H1 (cell line): ENCODE measurements around the gene MACROD2. TPM values are rescaled to one million over a fixed set of nuclear protein-coding genes. Genes with fewer than 3 reads are reported as not detected.

Experiments used
- CTCF ChIA-PET: fragments of 300-600 bp; sonication (Branson Sonifier 250); formaldehyde crosslinking; loops from one replicate; lab custom pipeline; 2021; ENCODE audit not compliant: partially characterized antibody; lab: Charles Lee
- POLR2A ChIA-PET: fragments of 300-600 bp; sonication (Branson Sonifier 250); formaldehyde crosslinking; loops from one replicate; lab custom pipeline; 2021; ENCODE audit warnings: inconsistent platforms; ENCODE audit not compliant: partially characterized antibody; lab: Charles Lee
- DNase-seq, 2 experiments: peaks; one replicate each; pipeline versions ENCODE4 v3.0.0 to v3.0.0-alpha.2; 2010 to 2022; ENCODE audit warnings: low spot score in 2 of 2, low read depth in 1 of 2, mixed read lengths in 1 of 2
- FAIRE-seq: peaks from 2 replicates; lab custom pipeline; 2011; peaks lifted over from hg19 to GRCh38; lab: Jason Lieb, UNC
- H2AFZ ChIP-seq: 2 replicates; pipeline ENCODE4 v1.8.1; 2012; ENCODE audit warnings: low read length, inconsistent platforms
- H2AK5ac ChIP-seq: 2 replicates; pipeline ENCODE4 v1.6.1; 2013; ENCODE audit warnings: low read depth, low read length
- H2BK120ac ChIP-seq: replicated peaks from 2 replicates; pipeline ENCODE3; 2013; ENCODE audit warnings: low read depth, low read length, inconsistent platforms
- H2BK12ac ChIP-seq: 2 replicates; pipeline ENCODE4 v1.6.1; 2013; ENCODE audit warnings: low read depth, low read length
- H2BK15ac ChIP-seq: 2 replicates; pipeline ENCODE4 v1.6.1; 2013; ENCODE audit warnings: low read length
- H2BK20ac ChIP-seq: 2 replicates; pipeline ENCODE4 v1.6.1; 2013; ENCODE audit warnings: low read length
- H2BK5ac ChIP-seq: 2 replicates; pipeline ENCODE4 v1.6.1; 2013; ENCODE audit warnings: low read depth, low read length
- H3K14ac ChIP-seq: 2 replicates; pipeline ENCODE4 v1.6.1; 2013; ENCODE audit warnings: inconsistent platforms; ENCODE audit not compliant: insufficient read length
- H3K18ac ChIP-seq: 2 replicates; pipeline ENCODE4 v1.6.1; 2013; ENCODE audit warnings: low read length; ENCODE audit errors: extremely low read depth
- H3K23ac ChIP-seq: 2 replicates; pipeline ENCODE4 v1.6.1; 2013; ENCODE audit warnings: inconsistent platforms; ENCODE audit not compliant: insufficient read length
- H3K23me2 ChIP-seq: 2 replicates; pipeline ENCODE4 v1.6.1; 2013; ENCODE audit warnings: low read depth, low read length
- H3K27ac ChIP-seq: 2 replicates; pipeline ENCODE4 v1.6.1; 2011; ENCODE audit warnings: low read depth, low read length, inconsistent platforms
- H3K27me3 ChIP-seq, 4 experiments: replicated peaks in 1 of 4; 1 replicate in 1 of 4; 2 replicates in 3 of 4; pipeline versions ENCODE4 v1.6.1 to v1.8.1; 2011 to 2013; ENCODE audit warnings: low read length in 3 of 4, mild to moderate bottlenecking in 3 of 4, inconsistent platforms in 2 of 4, mixed read lengths in 2 of 4, moderate library complexity in 1 of 4; ENCODE audit not compliant: control insufficient read depth in 3 of 4, insufficient read depth in 3 of 4; ENCODE audit errors: extremely low read depth in 1 of 4
- H3K36me3 ChIP-seq, 4 experiments: 2 replicates each; pipeline versions ENCODE4 v1.6.1 to v1.8.1; 2011 to 2013; ENCODE audit warnings: mild to moderate bottlenecking in 4 of 4, low read length in 3 of 4, moderate library complexity in 2 of 4, control low read depth in 1 of 4, inconsistent platforms in 1 of 4; ENCODE audit not compliant: insufficient read depth in 4 of 4, control insufficient read depth in 2 of 4
- H3K4ac ChIP-seq: replicated peaks from 2 replicates; pipeline ENCODE3; 2013; ENCODE audit warnings: low read length, low read depth, mixed read lengths, inconsistent platforms; ENCODE audit not compliant: insufficient read length
- H3K4me1 ChIP-seq, 4 experiments: replicated peaks in 1 of 4; 1 replicate in 1 of 4; 2 replicates in 3 of 4; pipeline versions ENCODE4 v1.6.1 to v1.8.1; 2011 to 2013; ENCODE audit warnings: low read length in 3 of 4, inconsistent platforms in 2 of 4, mixed read lengths in 1 of 4; ENCODE audit not compliant: insufficient read depth in 4 of 4, control insufficient read depth in 3 of 4
- H3K4me2 ChIP-seq, 2 experiments: 2 replicates each; pipeline versions ENCODE4 v1.6.1 to v1.8.1; 2011 to 2013; ENCODE audit warnings: low read depth in 2 of 2, low read length in 2 of 2, control low read depth in 1 of 2, inconsistent platforms in 1 of 2, mild to moderate bottlenecking in 1 of 2; ENCODE audit not compliant: insufficient read depth in 1 of 2
- H3K4me3 ChIP-seq, 4 experiments: fragments of 200-600, 300-600 bp in 1 of 4; sonication (generic), shearing (Covaris generic), sonication (Bioruptor Twin) in 1 of 4; 2 replicates each; pipeline versions ENCODE4 v1.5.1 to v1.8.1; 2011 to 2016; ENCODE audit warnings: low read length in 4 of 4, low read depth in 3 of 4, control low read depth in 2 of 4, inconsistent platforms in 2 of 4, mild to moderate bottlenecking in 2 of 4, mixed read lengths in 1 of 4, moderate library complexity in 1 of 4; ENCODE audit not compliant: insufficient read depth in 2 of 4; ENCODE audit errors: extremely low read depth in 1 of 4
- H3K56ac ChIP-seq: replicated peaks from 2 replicates; pipeline ENCODE3; 2013; ENCODE audit warnings: low read depth, mild to moderate bottlenecking, mixed read lengths, low read length, inconsistent platforms; ENCODE audit not compliant: insufficient read length
- H3K79me1 ChIP-seq: 2 replicates; pipeline ENCODE4 v1.6.1; 2013; ENCODE audit warnings: low read depth, low read length, control low read depth
- H3K79me2 ChIP-seq, 2 experiments: 2 replicates each; pipeline versions ENCODE4 v1.6.1 to v1.8.1; 2012 to 2013; ENCODE audit warnings: low read length in 2 of 2, mild to moderate bottlenecking in 2 of 2, inconsistent platforms in 1 of 2; ENCODE audit not compliant: insufficient read depth in 2 of 2, control insufficient read depth in 1 of 2
- H3K9ac ChIP-seq, 4 experiments: replicated peaks in 1 of 4; 1 replicate in 1 of 4; 2 replicates in 3 of 4; pipeline versions ENCODE4 v1.6.1 to v1.8.1; 2011 to 2013; ENCODE audit warnings: low read depth in 3 of 4, low read length in 3 of 4, control low read depth in 2 of 4, mild to moderate bottlenecking in 2 of 4, moderate library complexity in 2 of 4, inconsistent platforms in 1 of 4; ENCODE audit errors: extremely low read depth in 1 of 4
- H3K9me3 ChIP-seq, 2 experiments: 2 replicates each; pipeline versions ENCODE4 v1.6.1 to v1.8.1; 2012 to 2013; ENCODE audit warnings: mild to moderate bottlenecking in 2 of 2, moderate library complexity in 2 of 2, control low read depth in 1 of 2, inconsistent platforms in 1 of 2, low read depth in 1 of 2, low read length in 1 of 2, mixed read lengths in 1 of 2; ENCODE audit not compliant: insufficient read depth in 2 of 2
- H4K20me1 ChIP-seq, 2 experiments: replicated peaks in 1 of 2; 2 replicates each; pipeline versions ENCODE3 to v1.8.1; 2011 to 2013; ENCODE audit warnings: inconsistent platforms in 2 of 2, low read length in 2 of 2, mild to moderate bottlenecking in 1 of 2; ENCODE audit not compliant: insufficient read depth in 2 of 2, control insufficient read depth in 1 of 2
- H4K5ac ChIP-seq: 2 replicates; pipeline ENCODE4 v1.6.1; 2013; ENCODE audit warnings: low read length, low read depth, mixed read lengths, inconsistent platforms; ENCODE audit not compliant: insufficient read length
- H4K8ac ChIP-seq: 2 replicates; pipeline ENCODE4 v1.8.0; 2013; ENCODE audit warnings: mild to moderate bottlenecking, moderate library complexity, low read length, inconsistent platforms; ENCODE audit not compliant: insufficient read depth; ENCODE audit errors: extremely low read depth
- H4K91ac ChIP-seq: replicated peaks from 2 replicates; pipeline ENCODE3; 2013; ENCODE audit warnings: low read length, mixed read lengths, inconsistent platforms; ENCODE audit not compliant: insufficient read length
- CREB1 ChIP-seq: IDR thresholded peaks from 2 replicates; pipeline ENCODE4 v1.6.1; 2012; ENCODE audit warnings: inconsistent platforms
- EP300 ChIP-seq, 2 experiments: IDR thresholded peaks; 1 replicate in 1 of 2; 2 replicates in 1 of 2; pipeline ENCODE4 v1.6.1; 2011 to 2012; ENCODE audit warnings: low read depth in 2 of 2, low read length in 2 of 2, mild to moderate bottlenecking in 2 of 2, borderline replicate concordance in 1 of 2, inconsistent platforms in 1 of 2, moderate library complexity in 1 of 2
- HDAC2 ChIP-seq, 2 experiments: fragments of 300-600 bp in 1 of 2; sonication (generic) in 1 of 2; IDR thresholded peaks; 2 replicates each; pipeline ENCODE4 v1.6.1; 2011 to 2012; ENCODE audit warnings: low read depth in 2 of 2, low read length in 2 of 2, mild to moderate bottlenecking in 2 of 2, moderate library complexity in 2 of 2, borderline replicate concordance in 1 of 2, inconsistent platforms in 1 of 2
- HDAC6 ChIP-seq: IDR thresholded peaks from one replicate; pipeline ENCODE4 v1.7.1; 2012; ENCODE audit warnings: low read depth, mild to moderate bottlenecking, inconsistent platforms, low read length, moderate library complexity
- JUN ChIP-seq: IDR thresholded peaks from 2 replicates; pipeline ENCODE4 v1.6.1; 2011; ENCODE audit warnings: low read depth, mild to moderate bottlenecking, improper control_type of control experiment, low read length
- KDM5A ChIP-seq: fragments of 200-600 bp; IDR thresholded peaks from 2 replicates; pipeline ENCODE4 v1.7.1; 2012; ENCODE audit warnings: mild to moderate bottlenecking, low read length, inconsistent platforms, mixed read lengths
- MAFK ChIP-seq: IDR thresholded peaks from 2 replicates; pipeline ENCODE4 v1.6.1; 2012; ENCODE audit warnings: low read depth, mild to moderate bottlenecking, improper control_type of control experiment, low read length
- POU5F1 ChIP-seq: IDR thresholded peaks from 2 replicates; pipeline ENCODE4 v1.6.1; 2011; ENCODE audit warnings: low read depth, mild to moderate bottlenecking, low read length, moderate library complexity
- RFX5 ChIP-seq: IDR thresholded peaks from 2 replicates; pipeline ENCODE4 v1.6.1; 2011; ENCODE audit warnings: low read depth, low read length, improper control_type of control experiment, borderline replicate concordance
- SP2 ChIP-seq: IDR thresholded peaks from 2 replicates; pipeline ENCODE4 v1.6.1; 2012; ENCODE audit warnings: mild to moderate bottlenecking, low read length, inconsistent platforms
- TEAD4 ChIP-seq: IDR thresholded peaks from 2 replicates; pipeline ENCODE4 v1.6.1; 2012; ENCODE audit warnings: low read depth, low read length, inconsistent platforms, mixed read lengths
- USF2 ChIP-seq: IDR thresholded peaks from 2 replicates; pipeline ENCODE4 v1.6.1; 2011; ENCODE audit warnings: low read length, improper control_type of control experiment
- polyA plus RNA-seq, 7 experiments: library from polyadenylated mRNA; depleted of rRNA in 3 of 7; stranded (reverse) in 5 of 7; unstranded in 2 of 7; fragments of >200 nt in 5 of 7; fragments of 200-250 nt in 2 of 7; gene quantifications; 1 replicate in 5 of 7; 2 replicates in 1 of 7; 4 replicates in 1 of 7; pipeline versions ENCODE4 v1.2.1 to v1.2.3, GENCODE V29; 2011 to 2013; ENCODE audit warnings: missing spikeins in 2 of 7, mixed read lengths in 2 of 7
- total RNA-seq: library from RNA; stranded (reverse); fragmentation: NEBNext Ultra II Directional; extraction: Animal tissue kit (Norgen Biotek cat#: 25700); gene quantifications from 2 replicates; pipeline ENCODE4 v1.2.1, GENCODE V29; 2021
- TF ChIP-seq, protein P1 (sequence below): IDR thresholded peaks from 2 replicates; pipeline ENCODE4 v1.6.1; 2012; ENCODE audit warnings: low read length, inconsistent platforms

Gene MACROD2
- total and polyA plus RNA-seq, 2 of the 8 experiments (the other 6 are each of a cell fraction or from before 2014, with no cell fraction given), result 0.70 to 3.9 TPM

GRCh38 chr20:15166744-15167143 is 1171.4 kb downstream of the MACROD2 start:
- H2AK5ac ChIP-seq, result no peak overlapping the region
- no peak overlapping the region for H3K4ac ChIP-seq
- FAIRE-seq, result no peak
- no peak overlapping the region for H3K23ac ChIP-seq
- H4K20me1 ChIP-seq, result no peaks in the 10 kb centered on the region
- no peak overlapping the region for H4K91ac ChIP-seq
- no peak overlapping the region for H3K4me3 ChIP-seq
- H2BK15ac ChIP-seq, result no peak overlapping the region
- H4K8ac ChIP-seq, result no peak overlapping the region
- H2AFZ ChIP-seq, result no peak overlapping the region
- POLR2A ChIA-PET, result no interaction called here
- DNase-seq, result no peak
- no peak overlapping the region for H3K56ac ChIP-seq
- no peaks in the 10 kb centered on the region for H3K27me3 ChIP-seq
- no peak overlapping the region for H2BK120ac ChIP-seq
- H4K5ac ChIP-seq, result no peak overlapping the region
- no peak overlapping the region for H3K18ac ChIP-seq
- H3K23me2 ChIP-seq, result no peaks in the 10 kb centered on the region; the same call in 1 of the 2 replicates
- H3K14ac ChIP-seq, result no peak overlapping the region
- no peaks in the 10 kb centered on the region for H3K79me1 ChIP-seq
- H3K4me2 ChIP-seq, result no peak overlapping the region
- H3K36me3 ChIP-seq, result no peaks in the 10 kb centered on the region
- H3K9ac ChIP-seq, result no peak overlapping the region
- no peak overlapping the region for H2BK5ac ChIP-seq
- no peak overlapping the region for H2BK12ac ChIP-seq
- H3K79me2 ChIP-seq, result no peaks in the 10 kb centered on the region
- no peaks in the 10 kb centered on the region for H3K9me3 ChIP-seq
- H3K27ac ChIP-seq, result no peak overlapping the region
- H2BK20ac ChIP-seq, result no peak overlapping the region
- no peaks in the 10 kb centered on the region for H3K4me1 ChIP-seq
- CTCF ChIA-PET, result no interaction called here
- TF ChIP-seq TEAD4 (no peak), KDM5A (no peak), JUN (no peak), EP300 (IDR thresholded peaks at IDR 0.05; ENCODE audit: borderline replicate concordance in 1 of 2, low read depth in 2 of 2, low read length in 2 of 2) (no peak), POU5F1 (no peak), CREB1 (no peak), MAFK (no peak), RFX5 (no peak), USF2 (no peak), SP2 (no peak), HDAC6 (no peak), HDAC2 (IDR thresholded peaks at IDR 0.05; ENCODE audit: borderline replicate concordance in 1 of 2, low read depth in 2 of 2, low read length in 2 of 2) (no peak)
- TF ChIP-seq, protein P1, sequence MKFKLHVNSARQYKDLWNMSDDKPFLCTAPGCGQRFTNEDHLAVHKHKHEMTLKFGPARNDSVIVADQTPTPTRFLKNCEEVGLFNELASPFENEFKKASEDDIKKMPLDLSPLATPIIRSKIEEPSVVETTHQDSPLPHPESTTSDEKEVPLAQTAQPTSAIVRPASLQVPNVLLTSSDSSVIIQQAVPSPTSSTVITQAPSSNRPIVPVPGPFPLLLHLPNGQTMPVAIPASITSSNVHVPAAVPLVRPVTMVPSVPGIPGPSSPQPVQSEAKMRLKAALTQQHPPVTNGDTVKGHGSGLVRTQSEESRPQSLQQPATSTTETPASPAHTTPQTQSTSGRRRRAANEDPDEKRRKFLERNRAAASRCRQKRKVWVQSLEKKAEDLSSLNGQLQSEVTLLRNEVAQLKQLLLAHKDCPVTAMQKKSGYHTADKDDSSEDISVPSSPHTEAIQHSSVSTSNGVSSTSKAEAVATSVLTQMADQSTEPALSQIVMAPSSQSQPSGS, result no peak
